Upper lobe of left lung (tissue), 6 donors: Measurements from ENCODE around the gene TLL1. TPM values are rescaled to one million over a fixed set of nuclear protein-coding genes. Genes with fewer than 3 reads are reported as not detected.

Experiments
- ATAC-seq, 2 donors: fragments of 200-7000 bp; cut with Tn5 transposase; one replicate each; pipeline ENCODE4 v1.9.1; 2022; ENCODE audit warnings: mild to moderate bottlenecking in 2 of 2, moderate library complexity in 2 of 2; ENCODE audit not compliant: low FRiP score in 2 of 2
- DNase-seq, 2 donors: peaks; one replicate each; pipeline ENCODE4 v3.0.0-alpha.2; 2019 to 2020
- H3K27ac ChIP-seq, 4 donors: fragments of 200-600 bp; sonication (generic); one replicate each; pipeline ENCODE4 v1.5.1; 2016 to 2019
- H3K27me3 ChIP-seq, 4 donors: fragments of 200-600 bp; sonication (generic); one replicate each; pipeline ENCODE4 v1.5.1; 2017 to 2019
- H3K36me3 ChIP-seq, 4 donors: fragments of 200-600 bp; sonication (generic); one replicate each; pipeline ENCODE4 v1.5.1; 2016 to 2019
- H3K4me1 ChIP-seq, 4 donors: fragments of 200-600 bp; sonication (generic); one replicate each; pipeline ENCODE4 v1.5.1; 2018 to 2019
- H3K4me3 ChIP-seq, 4 donors: fragments of 200-600 bp; sonication (generic); one replicate each; pipeline ENCODE4 v1.5.1; 2017 to 2019; ENCODE audit warnings: mild to moderate bottlenecking in 2 of 4, moderate library complexity in 1 of 4
- H3K9me3 ChIP-seq, 4 donors: fragments of 200-600 bp; sonication (generic); one replicate each; pipeline ENCODE4 v1.5.1; 2018 to 2019
- EP300 ChIP-seq, 4 donors: sonication (generic); formaldehyde crosslinking; IDR thresholded peaks; one replicate each; pipeline ENCODE4 v1.5.1; 2017; ENCODE audit warnings: antibody characterized with exemption in 4 of 4, control low read depth in 2 of 4
- POLR2A ChIP-seq, 4 donors: fragments of 450-650 bp; IDR thresholded peaks; one replicate each; pipeline ENCODE4 v1.5.1; 2016 to 2017; ENCODE audit warnings: antibody characterized with exemption in 4 of 4, mild to moderate bottlenecking in 2 of 4
- POLR2AphosphoS5 ChIP-seq, 2 donors: sonication (generic); formaldehyde crosslinking; IDR thresholded peaks; one replicate each; pipeline ENCODE4 v1.5.1; 2017; ENCODE audit warnings: antibody characterized with exemption in 2 of 2
- WGBS, 2 donors: methylation state at CpG; one replicate each; pipeline ENCODE4 v1.1.5; 2017 to 2018; 5-methylcytosine and 5-hydroxymethylcytosine counted together
- total RNA-seq, 6 donors: library from RNA; depleted of rRNA in 4 of 6; stranded (reverse); fragments of >200 nt in 4 of 6; gene quantifications; one replicate each; pipeline versions ENCODE4 v1.1.0 to v1.2.1, GENCODE V29; 2016 to 2021
- TF ChIP-seq, protein P1 (sequence below), 6 experiments: fragments of 450-650 bp in 4 of 6; fragments of 200-600 bp in 2 of 6; sonication (generic) in 2 of 6; IDR thresholded peaks; one replicate each; pipeline ENCODE4 v1.5.1; 2016 to 2019; ENCODE audit warnings: antibody characterized with exemption in 6 of 6
- donor health status: DM: no; HTN: no; CAD: no; lungs with moderate emphysema.
- donor health status: DM: no; HTN: yes; CAD: no; lungs with severe emphysema.

TLL1 gene
- total RNA-seq, 6 donors from 2014 or later, result 1.9 to 8.4 (median 3.1) TPM

DNA sequence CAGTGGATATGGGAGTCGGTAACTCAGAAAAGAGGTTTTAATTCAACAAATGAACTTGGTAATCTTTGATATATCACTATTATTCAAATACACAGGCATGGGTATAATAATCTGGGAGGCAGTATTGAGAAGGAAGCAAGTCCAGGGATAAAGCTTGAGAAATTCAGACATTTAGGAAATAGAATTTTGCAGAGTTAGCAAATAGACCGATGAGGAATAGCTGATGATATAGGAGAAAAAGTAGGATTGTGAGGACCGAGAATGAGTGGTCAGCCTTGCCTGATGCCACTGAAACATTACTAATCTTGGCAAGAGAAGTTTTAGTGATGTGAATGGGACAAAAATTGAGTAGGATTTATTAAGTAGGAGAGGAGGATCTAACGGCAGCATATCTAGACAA lies 71.9 kb downstream of the TLL1 start:
- Histone ChIP-seq H3K27ac (no peak overlapping the region), H3K4me1 (no peaks in the 10 kb centered on the region), H3K4me3 (no peak overlapping the region), H3K36me3 (no peaks in the 10 kb centered on the region), H3K9me3 (no peaks in the 10 kb centered on the region), H3K27me3 (no peaks in the 10 kb centered on the region)
- no peak for DNase-seq
- TF ChIP-seq POLR2A (IDR thresholded peaks at IDR 0.05) (no peak), EP300 (IDR thresholded peaks at IDR 0.05) (no peak), POLR2AphosphoS5 (IDR thresholded peaks at IDR 0.05) (no peak)
- TF ChIP-seq, protein P1, sequence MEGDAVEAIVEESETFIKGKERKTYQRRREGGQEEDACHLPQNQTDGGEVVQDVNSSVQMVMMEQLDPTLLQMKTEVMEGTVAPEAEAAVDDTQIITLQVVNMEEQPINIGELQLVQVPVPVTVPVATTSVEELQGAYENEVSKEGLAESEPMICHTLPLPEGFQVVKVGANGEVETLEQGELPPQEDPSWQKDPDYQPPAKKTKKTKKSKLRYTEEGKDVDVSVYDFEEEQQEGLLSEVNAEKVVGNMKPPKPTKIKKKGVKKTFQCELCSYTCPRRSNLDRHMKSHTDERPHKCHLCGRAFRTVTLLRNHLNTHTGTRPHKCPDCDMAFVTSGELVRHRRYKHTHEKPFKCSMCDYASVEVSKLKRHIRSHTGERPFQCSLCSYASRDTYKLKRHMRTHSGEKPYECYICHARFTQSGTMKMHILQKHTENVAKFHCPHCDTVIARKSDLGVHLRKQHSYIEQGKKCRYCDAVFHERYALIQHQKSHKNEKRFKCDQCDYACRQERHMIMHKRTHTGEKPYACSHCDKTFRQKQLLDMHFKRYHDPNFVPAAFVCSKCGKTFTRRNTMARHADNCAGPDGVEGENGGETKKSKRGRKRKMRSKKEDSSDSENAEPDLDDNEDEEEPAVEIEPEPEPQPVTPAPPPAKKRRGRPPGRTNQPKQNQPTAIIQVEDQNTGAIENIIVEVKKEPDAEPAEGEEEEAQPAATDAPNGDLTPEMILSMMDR (IDR thresholded peaks at IDR 0.05), result no peak
- ATAC-seq, result no peak
- 83 to 92% methylated on average over 4 of the region's 4 CpGs for WGBS, 2 donors

DNA sequence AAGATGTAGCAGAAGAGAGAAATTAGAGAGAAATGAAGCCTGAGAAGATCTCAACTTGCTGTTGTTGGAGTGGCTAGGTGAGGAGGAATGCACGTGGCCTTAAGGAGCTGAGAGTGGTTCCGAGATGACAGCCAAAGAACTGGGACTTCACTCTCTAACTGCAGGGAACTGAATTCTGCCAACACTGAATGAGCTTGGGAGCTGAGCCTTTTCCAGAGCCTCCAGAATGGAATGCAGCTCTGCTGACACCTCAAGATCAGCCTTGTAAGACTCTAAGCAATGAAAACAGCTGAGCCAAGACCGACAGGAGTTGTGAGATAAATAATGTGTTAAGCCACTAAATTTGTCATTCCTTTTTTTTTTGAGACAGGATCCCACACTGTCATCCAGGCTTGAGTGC lies 73.0 kb downstream of the TLL1 start:
- TF ChIP-seq, protein P1 (IDR thresholded peaks at IDR 0.05), result no peak
- TF ChIP-seq POLR2AphosphoS5 (IDR thresholded peaks at IDR 0.05) (no peak), POLR2A (IDR thresholded peaks at IDR 0.05) (no peak), EP300 (IDR thresholded peaks at IDR 0.05) (no peak)
- no peak for DNase-seq
- no peak for ATAC-seq
- no peaks in the 10 kb centered on the region for H3K36me3 ChIP-seq
- H3K9me3 ChIP-seq, result no peaks in the 10 kb centered on the region
- H3K27ac ChIP-seq, result no peak overlapping the region
- WGBS, 2 donors, result 57 to 59% methylated on average over 3 of the region's 3 CpGs
- H3K4me3 ChIP-seq, result no peak overlapping the region
- H3K27me3 ChIP-seq, result no peaks in the 10 kb centered on the region
- no peaks in the 10 kb centered on the region for H3K4me1 ChIP-seq

DNA sequence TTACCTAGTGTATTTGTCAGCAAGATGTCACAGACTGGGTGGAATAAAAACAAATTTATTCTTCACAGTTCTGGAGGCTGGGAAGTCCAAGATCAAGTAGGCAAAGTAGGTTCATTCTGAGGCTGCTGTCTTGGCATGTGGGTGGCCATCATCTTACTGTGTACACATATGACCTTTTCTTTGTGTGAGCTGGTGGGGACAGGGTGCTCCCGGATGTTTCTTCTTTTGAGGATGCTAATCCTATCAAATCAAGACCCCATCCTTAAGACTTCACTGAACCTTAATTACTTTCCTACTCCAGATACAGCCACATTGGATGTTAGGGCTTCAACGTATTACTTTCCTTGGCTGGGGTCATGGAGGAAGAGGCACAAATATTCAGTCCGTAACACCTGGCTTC lies 74.0 kb downstream of the TLL1 start:
- 93% methylated on average over 3 of the region's 3 CpGs for WGBS, 2 donors
- ATAC-seq (no peak), DNase-seq (no peak)
- Histone ChIP-seq H3K4me3 (no peak overlapping the region), H3K9me3 (no peaks in the 10 kb centered on the region), H3K4me1 (no peaks in the 10 kb centered on the region), H3K27ac (no peak overlapping the region), H3K27me3 (no peaks in the 10 kb centered on the region), H3K36me3 (no peaks in the 10 kb centered on the region)
- TF ChIP-seq EP300 (IDR thresholded peaks at IDR 0.05) (no peak), POLR2A (IDR thresholded peaks at IDR 0.05) (no peak), POLR2AphosphoS5 (IDR thresholded peaks at IDR 0.05) (no peak)
- TF ChIP-seq, protein P1 (IDR thresholded peaks at IDR 0.05), result no peak

DNA sequence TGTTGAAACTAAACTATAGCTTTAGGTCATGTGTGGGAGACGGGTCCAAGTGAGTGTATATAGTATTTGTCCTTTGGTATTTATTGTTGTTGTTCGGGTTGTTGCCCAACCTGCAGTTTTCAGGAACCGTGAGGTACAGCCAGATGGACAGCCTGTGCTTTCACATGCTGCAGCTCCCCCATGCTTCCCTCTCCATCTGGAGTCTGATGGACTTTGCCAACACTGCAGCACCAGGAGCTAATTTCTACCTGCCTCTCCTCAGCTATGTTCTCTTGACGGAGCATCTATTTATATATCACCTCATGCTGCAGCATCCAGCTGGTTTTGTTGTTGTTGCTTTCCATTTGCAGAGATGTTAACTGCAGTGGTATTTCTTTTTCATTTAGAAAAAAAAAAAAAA lies 80.1 kb downstream of the TLL1 start:
- Histone ChIP-seq H3K4me3 (no peak overlapping the region), H3K36me3 (no peaks in the 10 kb centered on the region), H3K27ac (no peak overlapping the region), H3K27me3 (no peaks in the 10 kb centered on the region), H3K4me1 (no peaks in the 10 kb centered on the region), H3K9me3 (peaks cover 0 to 12% (median 6%) of the 10 kb centered on the region in 4 donors)
- WGBS, 2 donors, result 82 to 90% methylated on average over 4 of the region's 4 CpGs
- DNase-seq (no peak), ATAC-seq (no peak)
- TF ChIP-seq EP300 (IDR thresholded peaks at IDR 0.05) (no peak), POLR2A (IDR thresholded peaks at IDR 0.05) (no peak), POLR2AphosphoS5 (IDR thresholded peaks at IDR 0.05) (no peak)
- TF ChIP-seq, protein P1 (IDR thresholded peaks at IDR 0.05), result no peak

DNA sequence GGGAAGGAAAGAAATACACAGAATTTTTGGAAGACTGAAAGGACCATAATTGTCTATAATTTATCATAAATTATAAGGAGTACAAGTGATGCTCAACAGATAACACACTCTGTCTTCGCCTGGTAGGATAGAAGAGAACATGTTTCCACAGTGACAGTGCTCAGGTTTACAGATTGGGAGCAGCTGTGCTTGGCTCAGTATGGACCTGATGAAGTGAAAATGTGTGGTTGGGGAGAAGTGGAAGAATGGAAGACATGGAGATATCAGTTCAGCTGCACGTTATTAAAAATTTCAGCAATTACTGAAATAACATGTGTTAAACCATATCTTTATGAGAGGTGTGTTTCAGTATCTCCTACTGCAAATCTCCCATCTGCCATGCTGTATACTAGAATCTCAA lies 90.6 kb downstream of the TLL1 start:
- H3K4me3 ChIP-seq, result no peak overlapping the region
- no peaks in the 10 kb centered on the region for H3K36me3 ChIP-seq
- ATAC-seq (no peak), DNase-seq (no peak)
- WGBS, 2 donors, result 80 to 91% methylated on average over 2 of the region's 2 CpGs
- peaks cover 0 to 4% (median 0%) of the 10 kb centered on the region in 4 donors for H3K9me3 ChIP-seq
- H3K27me3 ChIP-seq, result no peaks in the 10 kb centered on the region
- H3K27ac ChIP-seq, result no peak overlapping the region
- no peak for TF ChIP-seq POLR2AphosphoS5 (IDR thresholded peaks at IDR 0.05)
- TF ChIP-seq EP300 (IDR thresholded peaks at IDR 0.05), result no peak
- TF ChIP-seq, protein P1 (IDR thresholded peaks at IDR 0.05), result no peak
- no peak for TF ChIP-seq POLR2A (IDR thresholded peaks at IDR 0.05)
- no peaks in the 10 kb centered on the region for H3K4me1 ChIP-seq
